HT-29 (cell line): ENCODE data around the gene BCAS3. TPM values are rescaled to one million over a fixed set of nuclear protein-coding genes. Genes with fewer than 3 reads are reported as not detected.

Experiments
- DNase-seq: peaks from one replicate; pipeline ENCODE4 v3.0.0-alpha.2; 2015; ENCODE audit warnings: low spot score
- total RNA-seq: library from RNA; depleted of rRNA; stranded (reverse); fragments of >200 nt; shearing (Covaris generic); gene quantifications from 2 replicates; pipeline ENCODE4 v1.2.3, GENCODE V29; 2014

Gene BCAS3
- total RNA-seq, 1 experiment from 2014 or later, result 10.2 TPM

DNA sequence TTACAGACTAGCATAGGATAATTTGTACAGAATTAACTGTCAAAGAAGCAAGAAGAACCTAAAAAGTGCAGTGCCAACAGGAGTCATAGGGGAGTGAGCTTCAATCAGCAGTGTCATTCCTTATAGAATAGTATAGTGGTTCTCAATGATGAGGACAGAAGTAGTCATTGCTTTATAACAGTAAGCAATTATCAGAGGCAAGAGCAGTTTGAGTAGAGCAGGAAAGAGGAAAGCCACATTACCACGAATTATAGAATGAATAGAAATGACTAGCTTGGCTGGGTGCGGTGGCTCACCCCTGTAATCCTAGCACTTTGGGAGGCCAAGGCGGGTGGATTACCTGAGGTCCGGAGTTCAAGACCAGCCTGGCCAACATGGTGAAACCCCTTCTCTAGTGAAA, 512.3 kb downstream of the BCAS3 start:
- DNase-seq, result no peak

DNA sequence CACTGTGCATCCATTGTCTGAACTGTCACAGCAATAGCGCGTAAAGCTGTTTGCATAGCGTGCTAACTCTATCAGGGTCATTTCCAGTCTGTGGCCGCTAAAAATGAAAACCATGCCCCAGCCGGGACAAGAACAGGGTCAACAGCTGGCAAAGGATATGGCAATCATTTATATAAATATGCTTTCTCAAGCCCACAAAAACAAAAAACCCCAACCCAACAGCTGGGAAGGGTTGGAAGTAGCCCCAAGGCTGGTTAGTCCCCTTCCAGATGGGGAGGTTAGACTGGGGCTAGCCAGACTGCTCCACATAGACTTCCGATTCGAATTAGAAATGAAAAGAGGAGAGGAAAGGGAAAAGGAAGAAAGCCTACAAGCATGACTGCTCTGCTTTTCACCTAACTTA, 518.7 kb downstream of the BCAS3 start:
- DNase-seq, result no peak

DNA sequence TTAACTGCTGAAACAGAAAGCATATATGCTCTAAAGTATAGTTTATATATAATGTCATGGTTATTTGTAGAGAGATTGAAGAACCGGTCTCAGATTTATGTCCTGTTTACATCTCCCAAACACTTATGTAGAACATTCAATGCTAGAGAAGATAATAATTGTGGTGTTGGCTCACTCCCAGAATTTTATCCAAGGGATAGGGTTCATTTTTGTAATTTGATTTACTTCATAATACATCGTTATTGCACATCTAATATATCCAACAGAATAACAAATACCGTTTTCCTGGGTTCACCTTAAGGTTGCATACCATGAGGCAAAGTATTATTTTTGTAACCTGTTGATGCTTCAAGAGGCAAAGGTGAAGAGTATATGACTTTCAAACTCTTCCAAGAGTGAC, 519.1 kb downstream of the BCAS3 start:
- no peak for DNase-seq

DNA sequence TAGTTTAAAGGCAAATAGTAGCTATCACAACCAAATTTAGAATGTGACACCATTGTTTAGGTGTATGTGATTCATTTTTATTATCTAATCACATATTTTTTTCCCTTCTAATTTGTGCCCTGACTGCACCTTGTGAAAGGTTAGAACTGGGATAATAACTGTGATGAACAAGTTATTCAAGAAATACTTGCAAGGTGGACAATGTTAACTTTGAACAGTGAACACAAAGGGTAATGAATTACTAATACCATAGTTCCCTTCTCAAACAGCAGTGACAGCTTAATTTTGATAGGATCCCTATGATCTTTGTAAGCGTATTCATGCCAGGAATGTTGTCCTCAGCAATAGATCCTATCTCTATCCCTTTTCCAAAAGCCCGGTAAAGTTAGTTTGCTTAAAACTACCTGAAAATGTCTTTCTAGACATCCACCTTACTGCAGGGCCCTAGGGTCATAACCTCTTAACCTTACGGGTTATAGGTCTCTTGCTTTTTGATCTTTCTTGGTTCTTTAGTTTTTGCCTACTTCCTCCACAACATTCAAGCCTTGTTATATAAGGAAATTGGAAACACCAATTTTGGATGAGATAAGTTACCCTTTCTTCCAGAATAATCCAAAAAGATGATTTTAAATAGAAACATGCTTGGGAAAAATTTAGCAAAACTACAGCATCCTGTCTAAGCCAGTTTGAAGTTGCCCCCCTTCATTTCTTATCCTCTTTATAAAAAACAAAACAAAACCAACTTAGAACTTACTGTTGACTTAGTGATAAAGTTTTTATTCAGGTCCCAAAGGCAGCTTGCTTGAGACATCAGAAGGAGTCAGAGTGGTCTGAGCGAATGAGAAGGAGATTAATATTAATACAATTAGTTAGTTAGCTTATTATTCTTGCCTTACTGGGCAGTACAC, 522.0 kb downstream of the BCAS3 start:
- no peak for DNase-seq

DNA sequence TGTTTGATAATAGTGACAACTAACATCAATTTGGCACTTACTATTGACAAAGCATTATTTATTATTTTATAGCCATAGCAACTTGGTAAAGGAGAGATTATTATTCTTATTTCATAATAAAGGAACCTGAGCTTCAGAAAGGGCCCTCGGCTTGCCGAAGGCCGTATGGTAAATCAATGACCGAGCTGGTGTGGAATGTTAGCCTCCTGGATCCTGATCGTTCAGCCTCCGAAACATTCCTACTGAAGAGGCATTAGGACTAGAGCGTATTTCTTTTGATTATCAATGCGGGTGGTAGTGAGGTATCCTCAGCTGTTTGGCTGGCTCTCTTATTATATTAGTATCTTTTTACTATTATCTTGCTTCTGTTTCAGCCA, 522.7 kb downstream of the BCAS3 start:
- DNase-seq, result no peak

DNA sequence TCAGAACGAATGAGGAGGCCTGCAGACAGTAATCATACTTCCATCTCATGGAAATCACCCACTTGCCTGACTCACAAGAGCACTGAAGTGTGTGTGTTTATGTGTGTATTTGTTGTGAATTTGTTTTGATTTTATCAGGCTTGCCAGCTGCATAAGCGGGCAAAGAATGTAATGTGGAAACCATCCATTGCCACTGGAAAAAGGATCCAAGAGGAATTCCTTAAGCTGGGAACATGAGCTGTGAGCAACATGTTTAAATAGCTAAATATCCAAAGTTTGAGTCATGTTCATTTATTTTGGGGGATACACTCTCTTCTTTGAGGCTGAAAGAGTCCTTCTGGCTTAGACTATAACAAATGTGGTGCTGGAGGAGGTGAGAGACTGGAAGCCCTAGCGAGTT, 523.6 kb downstream of the BCAS3 start:
- no peak for DNase-seq

DNA sequence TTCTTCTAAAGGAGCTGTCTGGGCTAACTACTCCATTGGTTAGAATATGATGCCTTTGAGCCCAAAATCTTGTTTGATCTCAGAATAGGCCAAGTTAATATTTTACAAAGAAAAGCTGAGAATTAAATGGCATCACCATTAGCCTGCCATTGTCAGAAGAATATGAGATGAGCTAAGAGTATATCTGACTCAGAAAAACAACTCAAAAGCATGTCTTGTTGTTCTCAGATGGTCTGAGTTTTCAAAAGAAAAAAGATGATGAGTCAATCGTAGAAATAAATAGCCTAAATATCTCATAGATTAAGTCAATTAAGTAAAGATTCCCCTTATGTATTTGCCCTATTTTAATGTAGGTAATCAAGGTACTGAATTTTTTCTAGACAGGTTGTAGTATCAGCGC, 524.9 kb downstream of the BCAS3 start:
- no peak for DNase-seq

DNA sequence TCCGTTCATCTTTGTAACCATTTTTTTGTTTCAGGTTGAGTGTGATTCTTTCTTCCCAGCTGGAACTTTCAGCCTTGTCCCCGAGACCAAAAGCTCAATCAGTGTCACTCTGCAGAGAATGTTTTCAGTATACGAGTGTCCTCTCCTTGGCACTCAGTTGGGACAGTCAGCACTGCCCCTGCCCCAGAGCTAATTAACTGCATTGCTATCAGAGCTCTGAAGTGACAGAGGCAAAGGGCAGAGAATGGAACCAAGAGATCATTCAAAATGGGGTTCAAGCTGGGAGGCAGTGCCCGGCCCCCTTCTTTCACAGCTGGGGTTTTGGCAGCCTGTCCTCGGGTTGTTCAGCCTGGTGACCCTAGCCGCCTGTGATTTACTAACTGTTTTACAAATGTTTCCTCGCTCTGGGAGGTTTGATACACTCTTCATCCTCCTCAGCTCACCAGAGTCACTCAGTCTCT, 526.0 kb downstream of the BCAS3 start:
- DNase-seq, result no peak

DNA sequence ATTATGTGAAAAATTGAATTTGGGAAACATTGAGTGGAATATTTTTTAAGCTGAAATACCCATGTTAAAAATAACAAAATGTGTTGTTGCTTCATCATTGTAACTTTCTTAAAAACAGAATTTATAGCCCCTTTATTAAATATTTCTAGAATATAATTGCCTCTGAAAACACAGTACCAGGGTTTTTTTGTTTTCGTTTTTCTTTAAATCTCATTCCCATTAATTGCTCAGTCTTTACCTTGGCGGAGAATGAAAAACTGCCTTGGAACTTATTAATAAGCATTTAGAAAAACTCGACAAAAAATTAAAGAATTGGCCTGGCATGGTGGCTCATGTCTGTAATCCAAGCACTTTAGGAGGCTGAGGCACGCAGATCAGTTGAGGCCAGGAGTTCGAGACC, 526.8 kb downstream of the BCAS3 start:
- DNase-seq, result no peak

DNA sequence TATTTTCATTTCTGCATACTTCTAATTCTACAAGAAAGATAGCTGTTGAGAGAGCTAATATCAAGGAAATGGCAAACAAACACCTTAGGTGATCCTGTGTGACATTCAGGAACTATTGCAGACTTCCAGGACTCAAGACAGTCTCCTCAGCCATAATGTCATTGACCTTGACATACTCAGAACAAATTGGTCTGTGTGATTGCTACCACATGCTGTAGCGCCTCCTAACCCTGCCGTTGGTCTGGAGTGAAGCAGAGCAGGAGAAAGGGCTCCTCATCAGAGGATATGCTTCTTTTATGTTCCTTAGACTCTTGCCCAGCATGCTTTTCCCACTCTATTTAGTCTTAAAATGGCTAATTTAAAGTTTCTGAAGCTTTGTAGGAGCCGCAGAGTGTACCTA, 527.8 kb downstream of the BCAS3 start:
- DNase-seq, result no peak

DNA sequence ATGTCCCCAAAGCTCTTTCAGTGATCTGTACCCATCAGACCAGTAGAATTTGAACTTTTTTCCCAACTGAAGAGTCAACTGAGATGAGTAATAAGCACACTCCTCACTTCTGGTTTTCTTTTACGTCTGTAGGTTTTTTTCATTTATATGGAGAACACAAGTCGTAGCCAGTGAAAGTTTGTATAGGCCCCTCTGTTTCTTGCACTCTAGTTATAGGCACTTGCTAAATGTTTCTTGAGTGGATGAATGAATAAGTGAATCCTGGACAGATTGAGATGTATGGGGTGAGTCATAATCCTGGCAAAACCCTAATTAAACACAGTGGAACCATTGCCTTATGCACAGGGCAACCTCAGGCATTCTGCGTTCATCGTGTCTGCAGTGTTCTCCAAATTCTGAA, 528.3 kb downstream of the BCAS3 start:
- DNase-seq, result no peak

DNA sequence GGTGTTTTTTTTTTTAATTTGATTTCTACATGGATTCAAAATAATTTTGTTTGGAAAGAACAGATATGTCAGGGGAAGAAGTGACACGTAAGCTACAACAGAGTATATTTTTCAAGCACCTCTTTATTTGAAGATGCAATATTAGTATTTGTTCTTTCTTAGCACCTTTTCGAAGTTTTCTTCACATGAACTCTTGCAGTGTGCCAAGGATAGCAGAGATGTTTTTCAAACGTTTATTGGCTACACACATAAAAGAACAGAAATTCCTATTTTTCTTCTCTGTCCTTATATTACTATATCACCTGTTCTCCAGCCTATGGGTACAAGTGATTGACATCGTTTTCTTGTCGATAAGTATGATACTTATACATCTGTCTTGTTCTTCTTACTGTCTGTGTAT, 529.3 kb downstream of the BCAS3 start:
- DNase-seq, result no peak

DNA sequence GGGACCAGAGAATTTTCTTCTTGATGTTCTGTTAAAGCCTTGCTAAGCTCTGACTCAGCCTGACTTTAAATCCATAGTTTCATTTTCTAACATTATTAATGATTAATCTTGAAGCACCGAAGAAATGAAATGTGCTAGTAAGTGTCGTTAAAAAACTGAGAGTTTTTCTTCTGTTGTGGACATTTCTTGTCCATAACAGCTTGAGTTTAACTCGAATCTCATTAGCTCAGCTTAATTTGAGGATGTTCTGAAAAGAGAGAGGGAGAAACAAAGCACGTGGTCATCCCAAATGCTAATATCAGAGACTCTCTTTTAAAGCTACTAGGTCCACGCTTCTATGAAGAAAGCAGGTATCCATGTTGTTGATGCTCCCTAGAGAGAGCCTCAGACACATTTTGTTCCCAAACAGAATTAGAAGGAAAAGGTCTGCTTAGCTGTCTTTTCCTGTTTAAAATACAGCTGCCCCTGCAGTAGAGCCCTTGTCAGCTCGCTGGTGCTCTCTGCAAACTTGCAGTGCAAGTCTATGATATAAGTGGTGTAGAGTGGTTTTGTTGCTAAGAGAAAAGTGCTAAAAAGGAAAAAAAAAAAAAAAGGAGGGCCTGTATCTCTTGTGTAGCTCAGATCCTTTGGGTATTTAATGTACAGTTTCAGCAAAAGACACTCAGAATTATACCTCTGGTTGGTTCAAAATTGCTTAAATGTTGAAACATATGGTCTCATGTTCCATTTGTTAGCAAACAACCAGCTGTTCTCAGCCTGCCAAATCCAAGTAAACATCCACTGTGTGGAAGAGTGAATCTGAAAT, 530.9 kb downstream of the BCAS3 start:
- DNase-seq, result peak; percentile 41

DNA sequence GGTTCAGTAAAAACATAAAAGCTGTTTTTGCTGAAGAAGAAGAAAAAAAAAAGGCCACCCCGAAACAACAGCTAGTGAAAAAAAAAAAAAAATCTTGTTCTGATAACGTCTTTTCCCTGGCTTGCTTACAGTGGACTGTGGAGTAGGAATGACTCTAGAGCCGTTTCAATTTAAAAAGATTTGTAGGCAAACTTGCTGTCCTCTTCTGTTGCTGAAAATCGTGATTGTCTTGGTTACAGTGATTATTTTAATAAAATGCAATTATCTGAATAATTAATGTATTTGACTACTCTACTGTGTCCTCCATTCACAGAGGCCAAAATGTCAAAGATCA, 531.4 kb downstream of the BCAS3 start:
- DNase-seq, result no peak

DNA sequence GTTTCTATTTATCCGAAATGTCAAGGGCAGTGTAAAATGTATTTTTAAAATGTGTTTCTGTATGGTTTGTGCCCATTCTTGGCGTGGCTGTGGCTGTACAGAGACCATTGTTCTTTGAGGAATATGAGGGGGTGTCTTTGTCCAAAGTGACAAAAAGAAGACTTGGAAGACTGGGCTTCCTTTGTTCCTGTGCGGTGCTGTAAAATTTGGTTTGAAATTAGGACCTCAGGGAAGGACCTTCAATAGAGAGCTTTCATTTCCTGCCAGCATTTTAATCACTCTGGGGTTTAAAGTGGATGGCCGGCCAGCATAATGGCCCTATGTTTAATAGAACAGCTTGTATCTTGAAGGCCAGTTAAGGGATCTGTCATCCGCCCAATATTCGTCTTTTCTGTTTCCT, 531.9 kb downstream of the BCAS3 start:
- no peak for DNase-seq

DNA sequence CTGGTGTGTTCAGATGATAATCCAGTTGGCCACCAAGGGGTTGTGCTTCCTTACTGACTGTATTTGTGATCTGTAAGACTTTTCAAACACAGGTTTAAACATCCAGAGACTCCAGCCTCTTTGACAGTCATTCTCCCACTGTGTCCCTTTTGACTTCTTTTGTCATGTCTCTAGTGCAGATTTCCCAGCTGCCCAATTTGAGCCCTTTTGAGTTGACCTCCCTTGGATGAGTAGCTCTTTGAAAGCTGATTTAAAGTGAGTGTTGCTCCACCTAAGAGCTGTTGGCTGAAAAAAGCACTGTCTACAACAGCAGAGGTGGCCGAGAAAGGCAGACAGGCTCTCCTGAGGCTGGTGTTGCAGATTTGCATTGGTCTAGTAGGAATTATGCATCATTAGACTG, 533.6 kb downstream of the BCAS3 start:
- no peak for DNase-seq

DNA sequence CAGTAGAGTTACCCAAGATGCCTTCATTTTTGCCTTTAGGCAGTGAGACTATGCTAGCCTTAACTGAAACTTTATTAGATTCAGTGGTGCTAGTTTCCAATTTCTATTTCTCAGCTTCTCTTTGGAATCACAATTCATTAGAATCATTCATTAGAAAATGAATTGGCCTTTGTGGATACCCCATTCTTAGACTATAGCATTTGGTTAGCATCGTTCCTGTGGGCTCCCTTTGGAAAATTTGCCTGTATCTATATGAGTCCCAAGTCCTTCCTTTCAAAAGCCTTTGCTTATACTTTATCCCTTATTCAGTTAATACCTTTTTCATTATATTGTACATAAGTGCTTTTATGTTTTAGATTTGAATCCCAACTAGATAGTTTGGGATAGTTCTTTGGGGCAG, 535.0 kb downstream of the BCAS3 start:
- no peak for DNase-seq

DNA sequence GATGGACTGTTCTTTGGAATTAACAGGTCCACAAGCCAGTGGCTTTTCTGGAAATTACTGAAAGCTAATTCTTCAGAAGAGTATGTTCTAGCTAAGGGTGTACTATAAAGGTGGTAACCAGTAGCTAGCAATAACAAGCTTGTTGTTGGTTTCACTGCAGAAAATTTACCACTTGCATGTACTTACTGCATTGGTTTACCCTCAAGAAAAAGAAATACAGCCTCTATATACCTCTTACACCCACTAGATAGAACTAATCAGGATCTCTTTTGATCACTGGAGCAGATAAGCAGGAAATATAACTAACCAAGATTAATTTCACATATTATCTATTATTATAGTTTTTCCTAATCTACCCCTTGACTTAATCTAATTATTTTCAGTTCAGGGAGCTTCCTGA, 537.1 kb downstream of the BCAS3 start:
- no peak for DNase-seq

DNA sequence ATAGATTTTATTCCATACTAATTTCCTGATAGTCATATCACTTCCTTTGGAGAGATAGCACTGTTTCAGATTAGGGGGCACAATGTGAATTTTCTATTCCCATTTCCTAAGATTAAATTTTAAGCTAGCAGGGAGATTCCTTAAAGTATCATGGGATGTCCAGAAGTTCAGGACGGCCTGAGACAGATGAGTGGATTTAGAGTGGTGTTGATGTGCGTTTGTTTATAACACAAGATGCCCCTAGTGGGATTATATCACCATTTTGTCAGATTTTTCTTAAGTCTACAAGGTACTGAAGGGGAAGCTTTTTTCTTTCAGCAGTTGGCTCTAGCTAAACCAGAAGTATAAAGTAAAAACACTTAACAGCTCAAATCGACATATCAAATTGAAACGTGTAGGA, 538.4 kb downstream of the BCAS3 start:
- DNase-seq, result no peak

DNA sequence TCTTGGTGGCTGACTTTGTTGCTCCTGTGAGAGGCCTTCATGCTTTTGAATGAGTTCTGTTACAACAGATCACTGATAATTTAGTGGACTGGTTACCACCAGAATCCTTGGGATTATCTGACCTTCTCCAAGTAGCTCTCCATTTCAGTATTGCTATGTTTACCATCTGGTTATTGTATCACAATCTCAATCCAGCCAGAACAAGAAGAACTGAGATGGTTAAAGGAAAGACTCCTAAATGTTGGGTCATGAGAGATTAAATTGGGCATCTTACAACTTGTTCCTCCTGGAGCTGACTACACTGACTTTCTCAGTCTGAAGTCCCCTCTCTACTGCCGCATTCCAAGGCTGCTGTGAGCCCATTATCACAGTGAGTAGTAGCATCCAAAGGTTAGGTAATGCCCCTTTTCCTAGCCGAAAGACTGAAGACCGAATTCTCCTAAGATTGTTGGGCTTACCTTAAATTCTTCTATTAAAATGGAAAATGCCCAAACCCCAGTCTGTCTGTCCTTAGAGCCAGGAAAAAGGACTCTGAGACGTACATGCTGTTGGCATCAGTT, 540.3 kb downstream of the BCAS3 start:
- DNase-seq, result no peak

DNA sequence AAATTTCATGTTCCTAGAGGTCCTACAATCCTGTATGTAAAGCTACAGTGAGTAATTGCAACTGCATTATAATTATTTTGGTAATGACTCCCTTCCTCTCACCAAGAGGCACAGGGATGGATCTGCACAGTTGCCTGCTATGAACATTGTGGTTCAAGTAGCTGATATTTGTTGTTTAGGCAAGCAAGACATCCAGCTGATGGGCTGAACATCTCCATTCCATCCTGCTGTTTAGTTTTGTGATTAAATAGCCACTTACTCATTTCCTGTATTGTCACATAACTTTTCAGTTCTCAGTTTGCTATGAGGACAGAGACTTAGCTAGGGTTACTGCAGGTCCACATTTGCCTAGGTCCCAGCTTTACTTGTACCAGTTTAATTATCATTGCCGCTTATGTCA, 540.8 kb downstream of the BCAS3 start:
- no peak for DNase-seq

DNA sequence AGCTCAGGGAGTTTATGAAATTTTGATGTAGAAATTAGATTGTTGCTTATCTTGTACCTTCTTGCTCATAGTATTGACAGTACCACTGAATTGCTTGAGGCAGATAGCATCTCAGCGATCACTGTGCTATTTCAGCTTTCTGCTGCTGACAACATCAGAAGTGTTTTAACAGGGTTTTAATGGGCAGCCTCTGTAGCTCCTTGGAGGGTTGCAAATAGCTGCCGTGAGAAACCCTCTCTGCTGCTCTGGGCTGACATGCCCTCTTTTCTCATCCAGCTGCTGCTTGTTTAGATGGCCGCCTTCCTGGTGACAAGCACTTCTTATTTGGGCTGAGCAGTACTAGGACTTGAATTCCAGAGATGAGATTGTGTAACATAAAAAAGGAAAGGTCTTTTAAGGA, 541.8 kb downstream of the BCAS3 start:
- no peak for DNase-seq

DNA sequence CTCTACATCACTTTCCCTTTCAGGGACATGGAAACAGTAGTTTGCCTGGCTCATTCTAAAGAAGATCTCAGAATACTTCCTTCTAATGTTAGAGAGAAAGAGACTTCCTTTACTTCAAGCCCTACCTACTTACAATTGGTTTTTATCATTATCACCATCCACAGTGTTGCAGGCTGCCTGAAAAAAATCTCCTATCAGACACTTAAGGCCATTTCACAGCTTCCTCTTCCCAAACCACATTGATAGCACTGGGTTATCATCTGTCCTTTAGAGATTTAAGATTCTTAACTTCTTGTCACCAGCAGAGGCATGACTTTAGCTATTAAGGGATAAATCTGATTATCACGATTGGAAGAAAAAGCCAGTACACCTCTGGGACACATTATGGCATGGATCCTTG, 543.5 kb downstream of the BCAS3 start:
- DNase-seq, result no peak
